WI38 (cell line): Measurements from ENCODE around the gene GLB1L2.

ENCODE experiments used
- H3K4me3 ChIP-seq: 2 replicates; pipeline ENCODE4 v1.5.1; 2011; ENCODE audit warnings: low read depth, mild to moderate bottlenecking, control low read depth, low read length
- CTCF ChIP-seq: IDR thresholded peaks from 2 replicates; pipeline ENCODE4 v1.5.1; 2012; ENCODE audit warnings: low read depth, mild to moderate bottlenecking, control low read depth, low read length

Gene GLB1L2

DNA sequence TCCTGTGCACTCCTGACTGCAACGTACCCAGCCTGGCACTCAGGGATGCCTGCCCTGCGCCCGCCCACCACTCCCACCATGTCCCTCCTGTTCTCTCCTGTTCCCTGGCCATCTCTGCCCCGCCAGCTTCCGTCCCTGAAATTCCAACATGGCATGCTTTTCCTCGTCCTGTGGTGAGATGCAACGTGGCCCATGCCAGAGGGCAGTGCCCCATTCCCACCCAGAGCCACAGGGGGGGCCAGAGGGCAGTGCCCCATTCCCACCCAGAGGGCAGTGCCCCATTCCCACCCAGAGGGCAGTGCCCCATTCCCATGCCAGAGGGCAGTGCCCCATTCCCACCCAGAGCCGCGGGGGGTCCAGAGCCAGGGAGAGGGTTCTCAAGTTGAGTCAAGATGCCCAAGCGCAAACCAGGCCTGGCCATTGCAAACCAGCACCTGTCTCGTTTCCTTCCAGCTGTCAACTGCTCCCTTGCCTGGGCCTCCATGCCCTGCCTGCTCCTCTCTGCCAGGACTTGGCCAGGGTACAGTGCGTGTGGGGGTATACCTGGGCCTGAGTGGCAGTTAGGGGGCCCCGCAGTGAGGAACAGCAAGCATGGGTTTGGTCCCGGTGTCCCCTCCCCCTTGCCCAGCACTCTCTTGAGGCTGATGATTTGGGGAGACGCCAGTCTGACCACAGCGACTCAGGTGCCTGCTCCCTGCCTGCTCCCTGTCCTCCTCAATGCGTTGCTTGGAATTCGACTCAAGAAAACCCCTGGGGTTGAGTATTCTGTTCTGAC, 65.7 kb downstream of the GLB1L2 start:
- TF ChIP-seq CTCF = no peak

GRCh38 chr11:134398079-134398444, 66.3 kb downstream of the GLB1L2 start:
- H3K4me3 ChIP-seq = no peak overlapping the region
- TF ChIP-seq CTCF = no peak

More for the DNA sequence above, 65.7 kb downstream of the GLB1L2 start:
- no peak overlapping the region for H3K4me3 ChIP-seq

DNA sequence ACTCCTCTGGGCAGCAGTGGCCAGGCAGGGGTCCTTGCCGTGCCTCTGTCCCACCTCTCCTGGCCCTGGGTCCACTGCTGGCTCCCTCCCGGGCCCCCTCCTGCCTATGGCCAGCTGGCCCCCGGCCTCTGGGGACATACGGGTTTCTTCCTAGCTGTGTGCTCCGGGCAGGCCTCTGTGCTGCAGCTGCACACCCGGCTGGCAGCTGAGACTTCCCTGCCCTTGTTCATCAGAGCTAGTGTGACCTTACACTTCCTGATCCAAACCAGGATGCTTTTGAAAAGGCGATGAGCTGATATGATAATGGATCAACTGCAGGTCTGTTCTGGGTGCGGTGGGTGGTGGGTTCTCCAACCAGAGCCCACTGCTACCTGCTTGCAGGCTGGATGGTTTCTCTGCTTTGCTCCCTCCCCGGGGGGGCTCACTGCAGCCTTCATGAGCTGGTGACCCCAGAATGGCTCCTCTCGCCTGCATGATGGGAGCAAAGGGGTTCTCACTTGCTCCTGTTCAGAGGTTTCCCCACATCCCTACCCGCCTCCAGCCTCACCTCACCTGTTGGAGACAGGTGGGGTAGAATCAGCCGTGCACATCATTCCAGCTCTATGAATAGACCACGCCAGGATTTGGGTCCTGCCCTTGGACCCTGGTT, 67.0 kb downstream of the GLB1L2 start:
- H3K4me3 ChIP-seq = no peak overlapping the region
- no peak for TF ChIP-seq CTCF

DNA sequence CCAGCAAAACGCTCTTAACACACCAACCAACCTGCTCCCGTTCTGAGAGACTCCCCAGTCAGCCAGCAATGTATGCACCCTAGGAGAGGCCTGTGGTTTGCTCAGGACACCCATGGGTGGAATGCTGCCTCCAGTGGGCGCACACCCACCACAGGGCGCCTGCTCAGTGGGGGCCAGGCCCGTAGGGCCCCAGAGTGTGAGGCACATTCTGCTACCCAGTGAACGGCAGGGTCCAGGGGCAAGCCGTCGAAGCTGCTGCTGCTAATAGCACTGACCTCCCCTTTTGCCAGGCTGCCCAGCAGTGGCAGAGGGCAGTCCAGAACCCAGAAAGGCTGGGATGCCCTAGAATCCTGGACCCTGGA, 67.5 kb downstream of the GLB1L2 start:
- H3K4me3 ChIP-seq = no peak overlapping the region
- no peak for TF ChIP-seq CTCF

GRCh38 chr11:134399996-134400395, 68.2 kb downstream of the GLB1L2 start:
- TF ChIP-seq CTCF = no peak
- H3K4me3 ChIP-seq = no peak overlapping the region

DNA sequence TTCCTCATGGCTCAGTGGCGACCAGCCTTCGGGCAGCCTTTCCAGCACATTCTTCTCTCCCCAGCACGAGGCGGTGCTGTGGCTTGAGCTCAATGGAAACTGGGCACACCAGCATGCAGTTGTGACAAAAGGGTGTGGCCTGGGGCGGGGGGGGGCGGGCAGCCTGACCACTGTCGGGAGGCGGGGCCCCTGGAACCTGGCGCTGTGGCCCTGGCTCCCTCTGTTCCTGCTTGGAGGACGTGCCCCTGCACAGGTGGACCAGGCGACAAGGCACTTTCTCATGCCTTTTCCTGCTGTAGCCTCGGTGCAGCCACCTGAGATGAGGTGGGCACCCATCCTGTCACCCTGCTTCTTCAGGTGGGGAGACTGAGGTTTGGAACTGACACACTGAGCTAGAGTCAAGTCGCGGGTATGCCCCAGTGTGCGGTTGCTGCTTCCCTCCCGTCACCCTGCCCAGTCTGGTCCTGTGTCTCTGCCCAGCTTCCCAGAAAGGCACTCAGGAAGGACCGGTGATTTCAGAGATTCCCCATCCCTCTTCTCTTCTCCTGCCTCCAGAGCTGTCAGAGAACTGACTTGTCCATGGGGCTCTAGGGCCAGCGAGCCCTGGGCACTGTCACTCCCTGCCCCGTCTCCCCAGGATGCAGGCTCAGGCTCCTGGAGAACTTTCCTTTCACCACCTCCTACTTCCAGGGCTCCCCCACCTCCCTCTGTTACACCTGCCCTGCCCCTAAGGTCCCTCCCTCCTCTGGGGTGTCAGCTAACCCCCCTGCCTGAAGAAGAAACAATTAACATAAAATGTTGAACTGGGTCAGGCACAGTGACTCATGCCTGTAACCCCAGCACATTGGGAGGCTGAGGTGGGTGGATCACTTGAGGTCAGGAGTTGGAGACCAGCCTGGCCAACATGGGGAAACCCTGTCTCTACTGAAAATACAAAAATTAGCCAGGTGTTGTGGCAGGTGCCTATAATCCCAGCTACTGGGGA, 70.3 kb downstream of the GLB1L2 start:
- TF ChIP-seq CTCF = no peak
- H3K4me3 ChIP-seq = no peak overlapping the region
